Measurements from ENCODE around the gene PEX12. TPM values are rescaled to one million over a fixed set of nuclear protein-coding genes. Genes with fewer than 3 reads are reported as not detected.
A peak's percentile ranks its signal among the peaks of the same experiment; 100 is the strongest.

PEX12 gene
- total and polyA plus RNA-seq, 9 of the 15 experiments (the other 6 are each of a cell fraction or from before 2014, with no cell fraction given): 4.0 to 12.4 (median 6.4) TPM

GRCh38 chr17:35588196-35588920, 10.0 kb upstream of the PEX12 start (continued):
- TF ChIP-seq ZBTB40 (IDR thresholded peaks at IDR 0.05) (no peak), ZBTB40 (CRISPR knock-in tag; IDR thresholded peaks at IDR 0.05) (no peak), ZNF79 (CRISPR knock-in tag; IDR thresholded peaks at IDR 0.05; ENCODE audit: low read depth) (no peak), MBD1 (CRISPR knock-in tag; IDR thresholded peaks at IDR 0.05) (no peak), HEY1 (CRISPR knock-in tag; IDR thresholded peaks at IDR 0.05; ENCODE audit: borderline replicate concordance) (no peak), THAP7 (CRISPR knock-in tag; IDR thresholded peaks at IDR 0.05) (no peak), C11orf30 (IDR thresholded peaks at IDR 0.05; ENCODE audit: low read depth) (peak; percentile 72), SIN3A (IDR thresholded peaks at IDR 0.05; ENCODE audit: borderline replicate concordance in 2 of 2, control insufficient read depth in 1 of 2, low read depth in 2 of 2, low read length in 2 of 2) (no peak), HES1 (IDR thresholded peaks at IDR 0.05; ENCODE audit: low read depth) (no peak), SAFB (IDR thresholded peaks at IDR 0.05; ENCODE audit: borderline replicate concordance, low read depth, low read length) (no peak), CC2D1A (IDR thresholded peaks at IDR 0.05) (no peak), PHTF2 (CRISPR knock-in tag; IDR thresholded peaks at IDR 0.05) (no peak), ZNF512 (tag; IDR thresholded peaks at IDR 0.05) (peak; percentile 13; the same call in 1 of the 2 replicates)

All from K562 (cell line).